H1 (cell line): ENCODE results near the gene CSRP1. TPM values are rescaled to one million over a fixed set of nuclear protein-coding genes. Genes with fewer than 3 reads are reported as not detected.
A peak's percentile ranks its signal among the peaks of the same experiment; 100 is the strongest.

ENCODE experiments used
- CTCF ChIA-PET: fragments of 300-600 bp; sonication (Branson Sonifier 250); formaldehyde crosslinking; loops from one replicate; lab custom pipeline; 2021; ENCODE audit not compliant: partially characterized antibody; lab: Charles Lee
- POLR2A ChIA-PET: fragments of 300-600 bp; sonication (Branson Sonifier 250); formaldehyde crosslinking; loops from one replicate; lab custom pipeline; 2021; ENCODE audit warnings: inconsistent platforms; ENCODE audit not compliant: partially characterized antibody; lab: Charles Lee
- DNase-seq, 2 experiments: peaks; one replicate each; pipeline versions ENCODE4 v3.0.0 to v3.0.0-alpha.2; 2010 to 2022; ENCODE audit warnings: low spot score in 2 of 2, low read depth in 1 of 2, mixed read lengths in 1 of 2
- FAIRE-seq: peaks from 2 replicates; lab custom pipeline; 2011; peaks lifted over from hg19 to GRCh38; lab: Jason Lieb, UNC
- H2AFZ ChIP-seq: 2 replicates; pipeline ENCODE4 v1.8.1; 2012; ENCODE audit warnings: low read length, inconsistent platforms
- H2AK5ac ChIP-seq: 2 replicates; pipeline ENCODE4 v1.6.1; 2013; ENCODE audit warnings: low read depth, low read length
- H2BK120ac ChIP-seq: replicated peaks from 2 replicates; pipeline ENCODE3; 2013; ENCODE audit warnings: low read depth, low read length, inconsistent platforms
- H2BK12ac ChIP-seq: 2 replicates; pipeline ENCODE4 v1.6.1; 2013; ENCODE audit warnings: low read depth, low read length
- H2BK15ac ChIP-seq: 2 replicates; pipeline ENCODE4 v1.6.1; 2013; ENCODE audit warnings: low read length
- H2BK20ac ChIP-seq: 2 replicates; pipeline ENCODE4 v1.6.1; 2013; ENCODE audit warnings: low read length
- H2BK5ac ChIP-seq: 2 replicates; pipeline ENCODE4 v1.6.1; 2013; ENCODE audit warnings: low read depth, low read length
- H3K14ac ChIP-seq: 2 replicates; pipeline ENCODE4 v1.6.1; 2013; ENCODE audit warnings: inconsistent platforms; ENCODE audit not compliant: insufficient read length
- H3K18ac ChIP-seq: 2 replicates; pipeline ENCODE4 v1.6.1; 2013; ENCODE audit warnings: low read length; ENCODE audit errors: extremely low read depth
- H3K23ac ChIP-seq: 2 replicates; pipeline ENCODE4 v1.6.1; 2013; ENCODE audit warnings: inconsistent platforms; ENCODE audit not compliant: insufficient read length
- H3K23me2 ChIP-seq: 2 replicates; pipeline ENCODE4 v1.6.1; 2013; ENCODE audit warnings: low read depth, low read length
- H3K27ac ChIP-seq: 2 replicates; pipeline ENCODE4 v1.6.1; 2011; ENCODE audit warnings: low read depth, low read length, inconsistent platforms
- H3K27me3 ChIP-seq, 4 experiments: replicated peaks in 1 of 4; 1 replicate in 1 of 4; 2 replicates in 3 of 4; pipeline versions ENCODE4 v1.6.1 to v1.8.1; 2011 to 2013; ENCODE audit warnings: low read length in 3 of 4, mild to moderate bottlenecking in 3 of 4, inconsistent platforms in 2 of 4, mixed read lengths in 2 of 4, moderate library complexity in 1 of 4; ENCODE audit not compliant: control insufficient read depth in 3 of 4, insufficient read depth in 3 of 4; ENCODE audit errors: extremely low read depth in 1 of 4
- H3K36me3 ChIP-seq, 4 experiments: 2 replicates each; pipeline versions ENCODE4 v1.6.1 to v1.8.1; 2011 to 2013; ENCODE audit warnings: mild to moderate bottlenecking in 4 of 4, low read length in 3 of 4, moderate library complexity in 2 of 4, control low read depth in 1 of 4, inconsistent platforms in 1 of 4; ENCODE audit not compliant: insufficient read depth in 4 of 4, control insufficient read depth in 2 of 4
- H3K4ac ChIP-seq: replicated peaks from 2 replicates; pipeline ENCODE3; 2013; ENCODE audit warnings: low read length, low read depth, mixed read lengths, inconsistent platforms; ENCODE audit not compliant: insufficient read length
- H3K4me1 ChIP-seq, 4 experiments: replicated peaks in 1 of 4; 1 replicate in 1 of 4; 2 replicates in 3 of 4; pipeline versions ENCODE4 v1.6.1 to v1.8.1; 2011 to 2013; ENCODE audit warnings: low read length in 3 of 4, inconsistent platforms in 2 of 4, mixed read lengths in 1 of 4; ENCODE audit not compliant: insufficient read depth in 4 of 4, control insufficient read depth in 3 of 4
- H3K4me2 ChIP-seq, 2 experiments: 2 replicates each; pipeline versions ENCODE4 v1.6.1 to v1.8.1; 2011 to 2013; ENCODE audit warnings: low read depth in 2 of 2, low read length in 2 of 2, control low read depth in 1 of 2, inconsistent platforms in 1 of 2, mild to moderate bottlenecking in 1 of 2; ENCODE audit not compliant: insufficient read depth in 1 of 2
- H3K4me3 ChIP-seq, 4 experiments: fragments of 200-600, 300-600 bp in 1 of 4; sonication (generic), shearing (Covaris generic), sonication (Bioruptor Twin) in 1 of 4; 2 replicates each; pipeline versions ENCODE4 v1.5.1 to v1.8.1; 2011 to 2016; ENCODE audit warnings: low read length in 4 of 4, low read depth in 3 of 4, control low read depth in 2 of 4, inconsistent platforms in 2 of 4, mild to moderate bottlenecking in 2 of 4, mixed read lengths in 1 of 4, moderate library complexity in 1 of 4; ENCODE audit not compliant: insufficient read depth in 2 of 4; ENCODE audit errors: extremely low read depth in 1 of 4
- H3K56ac ChIP-seq: replicated peaks from 2 replicates; pipeline ENCODE3; 2013; ENCODE audit warnings: low read depth, mild to moderate bottlenecking, mixed read lengths, low read length, inconsistent platforms; ENCODE audit not compliant: insufficient read length
- H3K79me1 ChIP-seq: 2 replicates; pipeline ENCODE4 v1.6.1; 2013; ENCODE audit warnings: low read depth, low read length, control low read depth
- H3K79me2 ChIP-seq, 2 experiments: 2 replicates each; pipeline versions ENCODE4 v1.6.1 to v1.8.1; 2012 to 2013; ENCODE audit warnings: low read length in 2 of 2, mild to moderate bottlenecking in 2 of 2, inconsistent platforms in 1 of 2; ENCODE audit not compliant: insufficient read depth in 2 of 2, control insufficient read depth in 1 of 2
- H3K9ac ChIP-seq, 4 experiments: replicated peaks in 1 of 4; 1 replicate in 1 of 4; 2 replicates in 3 of 4; pipeline versions ENCODE4 v1.6.1 to v1.8.1; 2011 to 2013; ENCODE audit warnings: low read depth in 3 of 4, low read length in 3 of 4, control low read depth in 2 of 4, mild to moderate bottlenecking in 2 of 4, moderate library complexity in 2 of 4, inconsistent platforms in 1 of 4; ENCODE audit errors: extremely low read depth in 1 of 4
- H3K9me3 ChIP-seq, 2 experiments: 2 replicates each; pipeline versions ENCODE4 v1.6.1 to v1.8.1; 2012 to 2013; ENCODE audit warnings: mild to moderate bottlenecking in 2 of 2, moderate library complexity in 2 of 2, control low read depth in 1 of 2, inconsistent platforms in 1 of 2, low read depth in 1 of 2, low read length in 1 of 2, mixed read lengths in 1 of 2; ENCODE audit not compliant: insufficient read depth in 2 of 2
- H4K20me1 ChIP-seq, 2 experiments: replicated peaks in 1 of 2; 2 replicates each; pipeline versions ENCODE3 to v1.8.1; 2011 to 2013; ENCODE audit warnings: inconsistent platforms in 2 of 2, low read length in 2 of 2, mild to moderate bottlenecking in 1 of 2; ENCODE audit not compliant: insufficient read depth in 2 of 2, control insufficient read depth in 1 of 2
- H4K5ac ChIP-seq: 2 replicates; pipeline ENCODE4 v1.6.1; 2013; ENCODE audit warnings: low read length, low read depth, mixed read lengths, inconsistent platforms; ENCODE audit not compliant: insufficient read length
- H4K8ac ChIP-seq: 2 replicates; pipeline ENCODE4 v1.8.0; 2013; ENCODE audit warnings: mild to moderate bottlenecking, moderate library complexity, low read length, inconsistent platforms; ENCODE audit not compliant: insufficient read depth; ENCODE audit errors: extremely low read depth
- H4K91ac ChIP-seq: replicated peaks from 2 replicates; pipeline ENCODE3; 2013; ENCODE audit warnings: low read length, mixed read lengths, inconsistent platforms; ENCODE audit not compliant: insufficient read length
- TAF1 ChIP-seq: IDR thresholded peaks from 2 replicates; pipeline ENCODE4 v1.6.1; 2011; ENCODE audit warnings: mild to moderate bottlenecking, low read depth, low read length
- USF2 ChIP-seq: IDR thresholded peaks from 2 replicates; pipeline ENCODE4 v1.6.1; 2011; ENCODE audit warnings: low read length, improper control_type of control experiment
- WGBS, 2 experiments: shearing (Covaris generic) in 1 of 2; methylation state at CpG; one replicate each; pipeline versions ENCODE4 v1.1.6 to v1.1.7; 2013 to 2015; ENCODE audit warnings: low lambda C conversion rate in 2 of 2, mixed read lengths in 2 of 2, inconsistent platforms in 1 of 2, low coverage in 1 of 2, missing lambda C conversion rate in 1 of 2; ENCODE audit not compliant: insufficient replicate concordance in 2 of 2, insufficient coverage in 1 of 2, insufficient read length in 1 of 2; ENCODE audit errors: extremely low coverage in 1 of 2, missing lambda C conversion rate in 1 of 2; 5-methylcytosine and 5-hydroxymethylcytosine counted together
- polyA plus RNA-seq, 7 experiments: library from polyadenylated mRNA; depleted of rRNA in 3 of 7; stranded (reverse) in 5 of 7; unstranded in 2 of 7; fragments of >200 nt in 5 of 7; fragments of 200-250 nt in 2 of 7; gene quantifications; 1 replicate in 5 of 7; 2 replicates in 1 of 7; 4 replicates in 1 of 7; pipeline versions ENCODE4 v1.2.1 to v1.2.3, GENCODE V29; 2011 to 2013; ENCODE audit warnings: missing spikeins in 2 of 7, mixed read lengths in 2 of 7
- total RNA-seq: library from RNA; stranded (reverse); fragmentation: NEBNext Ultra II Directional; extraction: Animal tissue kit (Norgen Biotek cat#: 25700); gene quantifications from 2 replicates; pipeline ENCODE4 v1.2.1, GENCODE V29; 2021

Gene CSRP1
- total and polyA plus RNA-seq, 2 of the 8 experiments (the other 6 are each of a cell fraction or from before 2014, with no cell fraction given) = 14.2 to 22.3 TPM

GRCh38 chr1:201497935-201498509 is 8.9 kb downstream of the CSRP1 start:
- no peak overlapping the region for H3K9ac ChIP-seq
- peaks cover 6 to 18% (median 13%) of the 10 kb centered on the region in 4 experiments for H3K4me1 ChIP-seq
- H3K4me2 ChIP-seq = no peak overlapping the region
- H2BK120ac ChIP-seq = no peak overlapping the region
- H4K5ac ChIP-seq = no peak overlapping the region
- no peak overlapping the region for H2BK20ac ChIP-seq
- no peaks in the 10 kb centered on the region for H3K79me1 ChIP-seq
- H3K9me3 ChIP-seq = no peaks in the 10 kb centered on the region
- no peaks in the 10 kb centered on the region for H3K36me3 ChIP-seq
- no peak overlapping the region for H3K14ac ChIP-seq
- no peak overlapping the region for H3K56ac ChIP-seq
- no peak for TF ChIP-seq TAF1
- TF ChIP-seq USF2 = no peak
- H2BK15ac ChIP-seq = no peak overlapping the region
- H2AFZ ChIP-seq = no peak overlapping the region
- H3K79me2 ChIP-seq = no peaks in the 10 kb centered on the region
- no peak overlapping the region for H2BK12ac ChIP-seq
- 0 out of 2 replicates have a peak overlapping the region, but pooled peaks have one; percentile 25 for H3K18ac ChIP-seq
- no peak overlapping the region for H3K23ac ChIP-seq
- H3K27me3 ChIP-seq = no peaks in the 10 kb centered on the region
- no peak overlapping the region for H4K91ac ChIP-seq
- no peak overlapping the region for H4K8ac ChIP-seq
- no peak overlapping the region for H3K27ac ChIP-seq
- no peak overlapping the region for H2AK5ac ChIP-seq
- POLR2A ChIA-PET = interaction anchor here (0.8 to 6.9 kb wide), 3 partner anchors 10 to 15 kb away, joined by 3 to 52 read pairs (median 4); no protein-coding TSS in a partner anchor
- H4K20me1 ChIP-seq = no peaks in the 10 kb centered on the region
- FAIRE-seq (no peak), DNase-seq (no peak)
- no peak overlapping the region for H3K4me3 ChIP-seq
- WGBS, 2 experiments = 92% methylated on average over 10 of the region's 16 CpGs; no CpG with 5 or more reads in 1 of the 2 experiments
- H2BK5ac ChIP-seq = no peak overlapping the region
- CTCF ChIA-PET = interaction anchor here (0.6 to 27.5 kb wide), 14 partner anchors 9 to 296 kb away, joined by 3 to 929 read pairs (median 4); partner anchors contain the start of genes CSRP1 and NAV1
- H3K4ac ChIP-seq = no peak overlapping the region
- no peaks in the 10 kb centered on the region; the same call in 1 of the 2 replicates for H3K23me2 ChIP-seq
